ENCODE results near the gene DNM3. TPM values are rescaled to one million over a fixed set of nuclear protein-coding genes. Genes with fewer than 3 reads are reported as not detected.

DNM3 gene
- total and polyA plus RNA-seq, 10 of the 15 experiments (the other 5 are each of a cell fraction or from before 2014, with no cell fraction given) = 0.03 to 1.5 (median 0.08) TPM; not detected in 3

DNA sequence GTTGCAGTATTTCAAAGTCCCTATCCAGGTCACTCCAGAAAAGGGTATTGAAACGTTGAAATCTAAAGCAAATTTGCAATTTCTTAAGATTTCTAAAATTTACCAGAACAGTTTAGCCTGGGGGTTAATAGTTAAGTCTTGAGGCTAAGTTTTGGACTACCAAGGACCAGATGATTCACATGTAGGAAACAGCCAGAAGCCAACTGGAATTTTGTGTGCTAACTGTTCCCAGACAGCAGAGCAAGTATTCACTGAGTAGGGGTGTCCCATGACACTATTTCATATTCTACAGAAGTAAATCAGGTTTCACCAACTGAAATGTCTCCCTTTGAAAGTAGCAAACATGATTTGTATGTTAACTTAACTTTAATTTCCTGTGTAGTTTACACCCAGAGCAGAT, 567.7 kb downstream of the DNM3 start:
- Histone ChIP-seq H3K4me3 (no peak overlapping the region), H3K27ac (ENCODE audit: control insufficient read depth, insufficient read depth) (no peak overlapping the region), H4K20me1 (ENCODE audit: control insufficient read depth, insufficient read depth) (no peaks in the 10 kb centered on the region), H2AFZ (ENCODE audit: control insufficient read depth, low read depth, low read length) (no peak overlapping the region), H3K79me2 (ENCODE audit: control insufficient read depth, insufficient read depth, low read length) (no peaks in the 10 kb centered on the region), H3K36me3 (ENCODE audit: control insufficient read depth in 2 of 2, insufficient read depth in 2 of 2, low read length in 1 of 2) (no peaks in the 10 kb centered on the region), H3K4me2 (ENCODE audit: control insufficient read depth, insufficient read depth) (no peak overlapping the region), H3K4me1 (ENCODE audit: control insufficient read depth, insufficient read depth, low read length) (no peaks in the 10 kb centered on the region), H3K9ac (ENCODE audit: control insufficient read depth, insufficient read depth, low read length) (no peak overlapping the region), H3K9me3 (replicated peaks; ENCODE audit: control insufficient read depth, insufficient read depth, low read length) (no peaks in the 10 kb centered on the region), H3K27me3 (replicated peaks in 1 of 2; ENCODE audit: control insufficient read depth in 2 of 2, insufficient read depth in 2 of 2, low read length in 1 of 2) (no peaks in the 10 kb centered on the region)
- FAIRE-seq (no peak), DNase-seq (ENCODE audit: low read depth, low spot score) (no peak), ATAC-seq (no peak)
- SMC1A ChIA-PET (ENCODE audit: uncharacterized antibody, unreplicated experiment) = interaction anchor here (0.6 to 2.1 kb wide), 6 partner anchors 9 to 597 kb away, joined by 3 to 5 read pairs (median 4); partner anchors contain the start of gene C1orf105
- no peak for TF ChIP-seq ASH2L (IDR thresholded peaks at IDR 0.05; ENCODE audit: borderline replicate concordance, low read depth)
- no peak for TF ChIP-seq SREBF2 (IDR thresholded peaks at IDR 0.05; ENCODE audit: low read length)
- no peak for TF ChIP-seq ZNF622 (IDR thresholded peaks at IDR 0.05)
- TF ChIP-seq STAT3 (IDR thresholded peaks at IDR 0.05; ENCODE audit: low read depth, low read length) = no peak
- no peak for TF ChIP-seq TCF12 (IDR thresholded peaks at IDR 0.05; ENCODE audit: low read depth, low read length)
- no peak for TF ChIP-seq BACH1 (IDR thresholded peaks at IDR 0.05; ENCODE audit: borderline replicate concordance)
- no peak for TF ChIP-seq NR2C2 (IDR thresholded peaks at IDR 0.05; ENCODE audit: borderline replicate concordance, control insufficient read depth, insufficient read length, low read depth)
- CTCF ChIA-PET = interaction anchor here (0.7 to 1.5 kb wide), 2 partner anchors 9 to 12 kb away, joined by 3 to 4 read pairs; partner anchors contain the start of gene C1orf105
- RAD21 ChIA-PET (ENCODE audit: unreplicated experiment) = interaction anchor here (2.1 kb wide), 1 partner anchor 406 kb away, joined by 5 read pairs; no protein-coding TSS in a partner anchor
- POLR2A ChIA-PET = no interaction called here
- intact Hi-C loops (cut with micrococcal nuclease; ENCODE audit: unreplicated experiment) = no loop called here
- 0% methylated on average over 1 of the region's 1 CpG for WGBS (ENCODE audit: insufficient coverage, insufficient replicate concordance, low lambda C conversion rate, missing lambda C conversion rate)
- no TSS peak for BruUV-seq (replicated peaks)
- in situ Hi-C loops (cut with MboI) = no loop called here

GRCh38 chr1:172410027-172410426, 568.7 kb downstream of the DNM3 start:
- ChIA-PET SMC1A (ENCODE audit: uncharacterized antibody, unreplicated experiment) (interaction anchor here (1.2 to 2.4 kb wide), 2 partner anchors 11 to 337 kb away, joined by 4 to 12 read pairs; no protein-coding TSS in a partner anchor), CTCF (interaction anchor here (0.7 to 2.2 kb wide), 5 partner anchors 8 to 407 kb away, joined by 3 to 15 read pairs (median 3); no protein-coding TSS in a partner anchor), RAD21 (ENCODE audit: unreplicated experiment) (no interaction called here), POLR2A (no interaction called here)
- FAIRE-seq = no peak
- no peak for DNase-seq (ENCODE audit: low read depth, low spot score)
- H2AFZ ChIP-seq (ENCODE audit: control insufficient read depth, low read depth, low read length) = no peak overlapping the region
- 53% methylated on average over 1 of the region's 1 CpG for WGBS (ENCODE audit: insufficient coverage, insufficient replicate concordance, low lambda C conversion rate, missing lambda C conversion rate)
- H3K9ac ChIP-seq (ENCODE audit: control insufficient read depth, insufficient read depth, low read length) = no peak overlapping the region
- no peaks in the 10 kb centered on the region for H3K4me1 ChIP-seq (ENCODE audit: control insufficient read depth, insufficient read depth, low read length)
- H3K9me3 ChIP-seq (replicated peaks; ENCODE audit: control insufficient read depth, insufficient read depth, low read length) = no peaks in the 10 kb centered on the region
- H3K27me3 ChIP-seq (replicated peaks in 1 of 2; ENCODE audit: control insufficient read depth in 2 of 2, insufficient read depth in 2 of 2, low read length in 1 of 2) = no peaks in the 10 kb centered on the region
- ATAC-seq = no peak
- H3K36me3 ChIP-seq (ENCODE audit: control insufficient read depth in 2 of 2, insufficient read depth in 2 of 2, low read length in 1 of 2) = no peaks in the 10 kb centered on the region
- no peak overlapping the region for H3K4me2 ChIP-seq (ENCODE audit: control insufficient read depth, insufficient read depth)
- H4K20me1 ChIP-seq (ENCODE audit: control insufficient read depth, insufficient read depth) = no peaks in the 10 kb centered on the region
- intact Hi-C loops (cut with micrococcal nuclease; ENCODE audit: unreplicated experiment) (no loop called here), in situ Hi-C loops (cut with MboI) (no loop called here)
- H3K79me2 ChIP-seq (ENCODE audit: control insufficient read depth, insufficient read depth, low read length) = no peaks in the 10 kb centered on the region
- H3K27ac ChIP-seq (ENCODE audit: control insufficient read depth, insufficient read depth) = no peak overlapping the region
- no peak overlapping the region for H3K4me3 ChIP-seq
- BruUV-seq (replicated peaks) = no TSS peak
- TF ChIP-seq MYC (IDR thresholded peaks at IDR 0.05; ENCODE audit: insufficient read depth, insufficient read length, insufficient replicate concordance, low read length, severe bottlenecking) (no peak), TCF12 (IDR thresholded peaks at IDR 0.05; ENCODE audit: low read depth, low read length) (no peak), SP1 (IDR thresholded peaks at IDR 0.05; ENCODE audit: low read depth, low read length) (no peak), NR2C1 (IDR thresholded peaks at IDR 0.05) (no peak), E2F8 (IDR thresholded peaks at IDR 0.05; ENCODE audit: low read depth, partially characterized antibody) (no peak), SMC3 (IDR thresholded peaks at IDR 0.05; ENCODE audit: borderline replicate concordance, low read length) (no peak), GABPA (IDR thresholded peaks at IDR 0.05; ENCODE audit: low read depth) (no peak)

Data from GM12878 (cell line).